Coronary artery (tissue), 2 donors: ENCODE results near the gene SLC7A5.

Source experiments
- DNase-seq: peaks from one replicate; pipeline ENCODE4 v3.0.0-alpha.2; 2017; ENCODE audit warnings: low spot score
- H3K27ac ChIP-seq, 2 donors: fragments of 200-600 bp; sonication (generic); one replicate each; pipeline ENCODE4 v1.5.1; 2016 to 2019
- H3K4me3 ChIP-seq: fragments of 200-600 bp; sonication (generic); 2 replicates; pipeline ENCODE4 v1.5.1; 2016; ENCODE audit warnings: mild to moderate bottlenecking, moderate library complexity
- CTCF ChIP-seq: fragments of 200-600 bp; sonication (generic); IDR thresholded peaks from one replicate; pipeline ENCODE4 v1.5.1; 2019; ENCODE audit warnings: antibody characterized with exemption

Gene SLC7A5

GRCh38 chr16:87780385-87780989 is 88.8 kb downstream of the SLC7A5 start:
- DNase-seq = no peak

More at GRCh38 chr16:87780385-87780989, 88.8 kb downstream of the SLC7A5 start:
- Histone ChIP-seq H3K27ac (peak overlapping the region in 1 of 2 donors; percentile 6), H3K4me3 (no peak overlapping the region)
- TF ChIP-seq CTCF = no peak
